Measurements from ENCODE around the gene CNEP1R1.

Gene CNEP1R1

DNA sequence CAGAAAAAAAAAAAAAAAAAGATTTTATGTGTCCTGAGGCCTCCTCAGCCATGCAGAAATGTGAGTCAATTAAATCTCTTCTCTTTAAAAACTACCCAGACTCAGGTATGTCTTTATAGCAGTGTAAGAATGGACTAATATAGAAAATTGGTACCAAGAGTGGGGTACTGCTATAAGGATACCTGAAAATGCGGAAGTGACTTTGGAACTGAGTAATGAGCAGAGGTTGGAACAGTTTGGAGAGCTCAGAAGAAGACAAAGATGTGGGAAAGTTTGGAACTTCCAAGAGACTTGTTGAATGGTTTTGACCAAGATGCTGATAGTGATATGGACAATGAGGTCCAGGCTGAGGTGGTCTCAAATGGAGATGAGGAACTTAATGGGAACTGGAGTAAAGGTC is 17.3 kb upstream of the CNEP1R1 start:
- no peak overlapping the region for H2BK120ac ChIP-seq (ENCODE audit: low read depth, low read length)
- DNase-seq (ENCODE audit: low spot score): no peak
- H3K23ac ChIP-seq (ENCODE audit: low read depth, low read length, poor library complexity): no peak overlapping the region
- peaks cover 0 to 2% of the 10 kb centered on the region in 2 donors for H3K9me3 ChIP-seq (replicated peaks in 1 of 2; ENCODE audit: control insufficient read depth in 2 of 2, insufficient read depth in 1 of 2, low read depth in 1 of 2, low read length in 2 of 2)
- H2AFZ ChIP-seq (ENCODE audit: low read length): no peak overlapping the region
- H2BK15ac ChIP-seq (ENCODE audit: low read length): no peak overlapping the region
- WGBS, 2 donors (ENCODE audit: extremely low coverage in 2 of 2, insufficient read length in 2 of 2, insufficient replicate concordance in 1 of 2): no CpG with 5 or more reads among the region's 1 CpG
- H2AK5ac ChIP-seq (ENCODE audit: low read depth, low read length): no peak overlapping the region
- H3K4ac ChIP-seq (ENCODE audit: low read length): no peak overlapping the region
- no peak overlapping the region for H3K4me3 ChIP-seq (ENCODE audit: low read length in 2 of 2)
- H2BK5ac ChIP-seq (ENCODE audit: low read length): no peak overlapping the region
- no peak overlapping the region for H3K9ac ChIP-seq (ENCODE audit: low read depth, low read length, poor library complexity)
- H3K36me3 ChIP-seq (replicated peaks in 1 of 2; ENCODE audit: control insufficient read depth in 2 of 2, insufficient read depth in 2 of 2, low read length in 2 of 2): no peaks in the 10 kb centered on the region
- no peak overlapping the region for H3K18ac ChIP-seq (ENCODE audit: low read length)
- no peaks in the 10 kb centered on the region for H3K79me1 ChIP-seq (ENCODE audit: low read depth, low read length)
- H2BK12ac ChIP-seq (ENCODE audit: low read length): no peak overlapping the region
- no peak overlapping the region for H4K8ac ChIP-seq (ENCODE audit: low read depth, low read length)
- no peaks in the 10 kb centered on the region for H3K27me3 ChIP-seq (ENCODE audit: control insufficient read depth in 3 of 3, insufficient read depth in 3 of 3, low read depth in 1 of 3, low read length in 3 of 3)
- H3K27ac ChIP-seq (replicated peaks; ENCODE audit: low read length): no peak overlapping the region
- H3K14ac ChIP-seq (ENCODE audit: low read length): no peak overlapping the region
- H4K91ac ChIP-seq (ENCODE audit: low read depth, low read length, poor library complexity): no peak overlapping the region
- H3K4me2 ChIP-seq (ENCODE audit: insufficient read depth, low read length, poor library complexity, severe bottlenecking): no peak overlapping the region
- no peaks in the 10 kb centered on the region for H3K4me1 ChIP-seq (ENCODE audit: control insufficient read depth in 2 of 2, insufficient read depth in 1 of 2, low read depth in 1 of 2, low read length in 2 of 2)

DNA sequence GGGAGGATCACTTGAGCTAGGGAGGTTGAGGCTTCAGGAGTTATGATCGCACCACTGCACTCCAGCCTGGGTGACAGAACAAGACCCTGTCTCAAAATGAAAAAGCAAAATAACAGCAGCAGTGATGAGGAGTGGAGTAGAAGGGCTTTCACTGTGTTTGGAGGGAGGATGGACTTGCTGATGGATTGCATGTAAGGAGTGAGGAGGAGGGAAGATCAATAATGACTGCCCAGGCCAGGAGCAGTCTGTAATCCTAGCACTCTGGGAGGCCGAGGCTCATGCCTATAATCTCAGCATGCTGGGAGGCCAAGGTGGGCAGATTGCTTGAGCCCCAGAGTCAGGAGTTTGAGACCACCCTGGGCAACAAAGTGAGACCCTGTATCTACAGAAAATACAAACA is 14.8 kb upstream of the CNEP1R1 start:
- H4K8ac ChIP-seq (ENCODE audit: low read depth, low read length): no peak overlapping the region
- H2BK15ac ChIP-seq (ENCODE audit: low read length): no peak overlapping the region
- H3K4me3 ChIP-seq (ENCODE audit: low read length in 2 of 2): no peak overlapping the region
- H2BK12ac ChIP-seq (ENCODE audit: low read length): no peak overlapping the region
- no peak overlapping the region for H3K4me2 ChIP-seq (ENCODE audit: insufficient read depth, low read length, poor library complexity, severe bottlenecking)
- no peak overlapping the region for H3K18ac ChIP-seq (ENCODE audit: low read length)
- no peak overlapping the region for H3K9ac ChIP-seq (ENCODE audit: low read depth, low read length, poor library complexity)
- H2AFZ ChIP-seq (ENCODE audit: low read length): no peak overlapping the region
- no peaks in the 10 kb centered on the region for H3K4me1 ChIP-seq (ENCODE audit: control insufficient read depth in 2 of 2, insufficient read depth in 1 of 2, low read depth in 1 of 2, low read length in 2 of 2)
- no peak overlapping the region for H2BK5ac ChIP-seq (ENCODE audit: low read length)
- H3K14ac ChIP-seq (ENCODE audit: low read length): no peak overlapping the region
- no CpG with 5 or more reads among the region's 2 CpGs for WGBS, 2 donors (ENCODE audit: extremely low coverage in 2 of 2, insufficient read length in 2 of 2, insufficient replicate concordance in 1 of 2)
- DNase-seq (ENCODE audit: low spot score): no peak
- H3K23ac ChIP-seq (ENCODE audit: low read depth, low read length, poor library complexity): no peak overlapping the region
- no peak overlapping the region for H2AK5ac ChIP-seq (ENCODE audit: low read depth, low read length)
- no peaks in the 10 kb centered on the region for H3K36me3 ChIP-seq (replicated peaks in 1 of 2; ENCODE audit: control insufficient read depth in 2 of 2, insufficient read depth in 2 of 2, low read length in 2 of 2)
- H3K9me3 ChIP-seq (replicated peaks in 1 of 2; ENCODE audit: control insufficient read depth in 2 of 2, insufficient read depth in 1 of 2, low read depth in 1 of 2, low read length in 2 of 2): peaks cover 0 to 2% of the 10 kb centered on the region in 2 donors
- no peaks in the 10 kb centered on the region for H3K79me1 ChIP-seq (ENCODE audit: low read depth, low read length)
- no peak overlapping the region for H3K4ac ChIP-seq (ENCODE audit: low read length)
- no peak overlapping the region for H2BK120ac ChIP-seq (ENCODE audit: low read depth, low read length)
- no peak overlapping the region for H3K27ac ChIP-seq (replicated peaks; ENCODE audit: low read length)
- H4K91ac ChIP-seq (ENCODE audit: low read depth, low read length, poor library complexity): no peak overlapping the region
- peaks cover 0 to 7% (median 0%) of the 10 kb centered on the region in 3 experiments for H3K27me3 ChIP-seq (ENCODE audit: control insufficient read depth in 3 of 3, insufficient read depth in 3 of 3, low read depth in 1 of 3, low read length in 3 of 3)

GRCh38 chr16:50011707-50012106 is 13.3 kb upstream of the CNEP1R1 start:
- no peaks in the 10 kb centered on the region for H3K36me3 ChIP-seq (replicated peaks in 1 of 2; ENCODE audit: control insufficient read depth in 2 of 2, insufficient read depth in 2 of 2, low read length in 2 of 2)
- no peak overlapping the region for H4K8ac ChIP-seq (ENCODE audit: low read depth, low read length)
- peaks cover 0 to 2% of the 10 kb centered on the region in 2 donors for H3K9me3 ChIP-seq (replicated peaks in 1 of 2; ENCODE audit: control insufficient read depth in 2 of 2, insufficient read depth in 1 of 2, low read depth in 1 of 2, low read length in 2 of 2)
- H3K4me3 ChIP-seq (ENCODE audit: low read length in 2 of 2): no peak overlapping the region
- H2BK5ac ChIP-seq (ENCODE audit: low read length): no peak overlapping the region
- H3K27me3 ChIP-seq (ENCODE audit: control insufficient read depth in 3 of 3, insufficient read depth in 3 of 3, low read depth in 1 of 3, low read length in 3 of 3): peaks cover 0 to 7% (median 0%) of the 10 kb centered on the region in 3 experiments
- H2BK120ac ChIP-seq (ENCODE audit: low read depth, low read length): no peak overlapping the region
- no peak overlapping the region for H3K18ac ChIP-seq (ENCODE audit: low read length)
- no peak overlapping the region for H4K91ac ChIP-seq (ENCODE audit: low read depth, low read length, poor library complexity)
- no peak overlapping the region for H2BK12ac ChIP-seq (ENCODE audit: low read length)
- H3K4me1 ChIP-seq (ENCODE audit: control insufficient read depth in 2 of 2, insufficient read depth in 1 of 2, low read depth in 1 of 2, low read length in 2 of 2): no peaks in the 10 kb centered on the region
- WGBS, 2 donors (ENCODE audit: extremely low coverage in 2 of 2, insufficient read length in 2 of 2, insufficient replicate concordance in 1 of 2): no CpG with 5 or more reads among the region's 3 CpGs
- H2BK15ac ChIP-seq (ENCODE audit: low read length): no peak overlapping the region
- no peak overlapping the region for H3K4ac ChIP-seq (ENCODE audit: low read length)
- no peak overlapping the region for H3K27ac ChIP-seq (replicated peaks; ENCODE audit: low read length)
- H3K9ac ChIP-seq (ENCODE audit: low read depth, low read length, poor library complexity): no peak overlapping the region
- no peak overlapping the region for H2AK5ac ChIP-seq (ENCODE audit: low read depth, low read length)
- H3K79me1 ChIP-seq (ENCODE audit: low read depth, low read length): no peaks in the 10 kb centered on the region
- H3K4me2 ChIP-seq (ENCODE audit: insufficient read depth, low read length, poor library complexity, severe bottlenecking): no peak overlapping the region
- no peak for DNase-seq (ENCODE audit: low spot score)
- no peak overlapping the region for H2AFZ ChIP-seq (ENCODE audit: low read length)
- no peak overlapping the region for H3K14ac ChIP-seq (ENCODE audit: low read length)
- H3K23ac ChIP-seq (ENCODE audit: low read depth, low read length, poor library complexity): no peak overlapping the region

GRCh38 chr16:50012182-50012581 is 12.8 kb upstream of the CNEP1R1 start:
- peaks cover 0 to 7% (median 0%) of the 10 kb centered on the region in 3 experiments for H3K27me3 ChIP-seq (ENCODE audit: control insufficient read depth in 3 of 3, insufficient read depth in 3 of 3, low read depth in 1 of 3, low read length in 3 of 3)
- H2AFZ ChIP-seq (ENCODE audit: low read length): no peak overlapping the region
- no peak overlapping the region for H3K9ac ChIP-seq (ENCODE audit: low read depth, low read length, poor library complexity)
- H2BK15ac ChIP-seq (ENCODE audit: low read length): no peak overlapping the region
- no CpG with 5 or more reads among the region's 2 CpGs for WGBS, 2 donors (ENCODE audit: extremely low coverage in 2 of 2, insufficient read length in 2 of 2, insufficient replicate concordance in 1 of 2)
- no peaks in the 10 kb centered on the region for H3K36me3 ChIP-seq (replicated peaks in 1 of 2; ENCODE audit: control insufficient read depth in 2 of 2, insufficient read depth in 2 of 2, low read length in 2 of 2)
- H3K14ac ChIP-seq (ENCODE audit: low read length): no peak overlapping the region
- no peak overlapping the region for H3K27ac ChIP-seq (replicated peaks; ENCODE audit: low read length)
- no peak overlapping the region for H3K23ac ChIP-seq (ENCODE audit: low read depth, low read length, poor library complexity)
- no peaks in the 10 kb centered on the region for H3K4me1 ChIP-seq (ENCODE audit: control insufficient read depth in 2 of 2, insufficient read depth in 1 of 2, low read depth in 1 of 2, low read length in 2 of 2)
- no peak for DNase-seq (ENCODE audit: low spot score)
- no peak overlapping the region for H4K8ac ChIP-seq (ENCODE audit: low read depth, low read length)
- H3K4me3 ChIP-seq (ENCODE audit: low read length in 2 of 2): no peak overlapping the region
- no peak overlapping the region for H3K18ac ChIP-seq (ENCODE audit: low read length)
- no peak overlapping the region for H2BK120ac ChIP-seq (ENCODE audit: low read depth, low read length)
- no peak overlapping the region for H2BK12ac ChIP-seq (ENCODE audit: low read length)
- no peak overlapping the region for H4K91ac ChIP-seq (ENCODE audit: low read depth, low read length, poor library complexity)
- peaks cover 0 to 2% of the 10 kb centered on the region in 2 donors for H3K9me3 ChIP-seq (replicated peaks in 1 of 2; ENCODE audit: control insufficient read depth in 2 of 2, insufficient read depth in 1 of 2, low read depth in 1 of 2, low read length in 2 of 2)
- no peaks in the 10 kb centered on the region for H3K79me1 ChIP-seq (ENCODE audit: low read depth, low read length)
- H2BK5ac ChIP-seq (ENCODE audit: low read length): no peak overlapping the region
- H3K4ac ChIP-seq (ENCODE audit: low read length): no peak overlapping the region
- no peak overlapping the region for H2AK5ac ChIP-seq (ENCODE audit: low read depth, low read length)
- no peak overlapping the region for H3K4me2 ChIP-seq (ENCODE audit: insufficient read depth, low read length, poor library complexity, severe bottlenecking)
